GM12891 (cell line): ENCODE results near the gene RTN3.

Experiments
- PAX5 ChIP-seq: IDR thresholded peaks from 2 replicates; pipeline ENCODE4 v1.6.1; 2011; ENCODE audit warnings: low read length, moderate library complexity, mild to moderate bottlenecking; ENCODE audit not compliant: insufficient read depth, severe bottlenecking
- POLR2A ChIP-seq: IDR thresholded peaks from 2 replicates; pipeline ENCODE4 v1.6.1; 2011; ENCODE audit warnings: low read depth, low read length, control low read depth
- POLR2AphosphoS5 ChIP-seq: IDR thresholded peaks from 2 replicates; pipeline ENCODE4 v1.6.1; 2011; ENCODE audit warnings: low read depth, low read length, control low read depth
- POU2F2 ChIP-seq: IDR thresholded peaks from 2 replicates; pipeline ENCODE4 v1.6.1; 2011; ENCODE audit warnings: low read depth, mild to moderate bottlenecking, control low read depth, low read length, moderate library complexity
- SPI1 ChIP-seq: IDR thresholded peaks from 2 replicates; pipeline ENCODE4 v1.6.1; 2011; ENCODE audit warnings: low read depth, low read length, control low read depth
- TAF1 ChIP-seq: IDR thresholded peaks from 2 replicates; pipeline ENCODE4 v1.6.1; 2011; ENCODE audit warnings: low read depth, low read length, control low read depth

- TF ChIP-seq POLR2A = no peak
- TF ChIP-seq POU2F2 = no peak
- TF ChIP-seq POLR2AphosphoS5 = no peak
- TF ChIP-seq TAF1 = no peak
- TF ChIP-seq SPI1 = no peak
- no peak for TF ChIP-seq PAX5
Observed at GRCh38 chr11:63683133-63683991, 2.1 kb downstream of the RTN3 start.
